ENCODE data around the gene TERT. TPM values are rescaled to one million over a fixed set of nuclear protein-coding genes. Genes with fewer than 3 reads are reported as not detected.
"Not testable (repeated sequence)": the region's sequence is repeated elsewhere in the genome, so short reads cannot be mapped to it uniquely, and the experiment has no call there.

The TERT gene
- polyA plus RNA-seq, 4 donors: 0.18 to 0.39 (median 0.23) TPM

- DNase-seq (ENCODE audit: low read depth in 4 of 4, low spot score in 3 of 4): no peak
These were observed 49.9 kb downstream of the TERT start for GRCh38 chr5:1244976-1245375.

- no peak for DNase-seq (ENCODE audit: low read depth in 4 of 4, low spot score in 3 of 4)
These were observed 50.6 kb downstream of the TERT start for GRCh38 chr5:1244255-1244654.

- no peak for DNase-seq (ENCODE audit: low read depth in 4 of 4, low spot score in 3 of 4)
These were observed 51.3 kb downstream of the TERT start for GRCh38 chr5:1243487-1244130.

- no peak for DNase-seq (ENCODE audit: low read depth in 4 of 4, low spot score in 3 of 4)
These were observed 52.0 kb downstream of the TERT start for GRCh38 chr5:1242733-1243486.

- no peak for DNase-seq (ENCODE audit: low read depth in 4 of 4, low spot score in 3 of 4)
These were observed 53.3 kb downstream of the TERT start for GRCh38 chr5:1241509-1242080.

- DNase-seq (ENCODE audit: low read depth in 4 of 4, low spot score in 3 of 4): no peak
These were observed 54.2 kb downstream of the TERT start for GRCh38 chr5:1240496-1241260.

GRCh38 chr5:1239505-1240251, 55.2 kb downstream of the TERT start:
- DNase-seq (ENCODE audit: low read depth in 4 of 4, low spot score in 3 of 4): no peak

GRCh38 chr5:1235838-1236237, 59.0 kb downstream of the TERT start:
- no peak for DNase-seq (ENCODE audit: low read depth in 4 of 4, low spot score in 3 of 4)

GRCh38 chr5:1235379-1235778, 59.5 kb downstream of the TERT start:
- DNase-seq (ENCODE audit: low read depth in 4 of 4, low spot score in 3 of 4): no peak

- no peak for DNase-seq (ENCODE audit: low read depth in 4 of 4, low spot score in 3 of 4)
These were observed 62.1 kb downstream of the TERT start for GRCh38 chr5:1232780-1233179.

- no peak for DNase-seq (ENCODE audit: low read depth in 4 of 4, low spot score in 3 of 4)
These were observed 63.4 kb downstream of the TERT start for GRCh38 chr5:1231354-1231905.

GRCh38 chr5:1230551-1230950, 64.3 kb downstream of the TERT start:
- no peak for DNase-seq (ENCODE audit: low read depth in 4 of 4, low spot score in 3 of 4)

- no peak for DNase-seq (ENCODE audit: low read depth in 4 of 4, low spot score in 3 of 4)
These were observed 65.0 kb downstream of the TERT start for GRCh38 chr5:1229822-1230221.

GRCh38 chr5:1229023-1229422, 65.8 kb downstream of the TERT start:
- DNase-seq (ENCODE audit: low read depth in 4 of 4, low spot score in 3 of 4): not testable (repeated sequence)

GRCh38 chr5:1228120-1228519, 66.7 kb downstream of the TERT start:
- DNase-seq (ENCODE audit: low read depth in 4 of 4, low spot score in 3 of 4): no peak

GRCh38 chr5:1227667-1228066, 67.2 kb downstream of the TERT start:
- DNase-seq (ENCODE audit: low read depth in 4 of 4, low spot score in 3 of 4): peak in 2 of 4 donors; percentile 33 to 48

- no peak for DNase-seq (ENCODE audit: low read depth in 4 of 4, low spot score in 3 of 4)
These were observed 67.9 kb downstream of the TERT start for GRCh38 chr5:1226839-1227581.

GRCh38 chr5:1226231-1226630, 68.6 kb downstream of the TERT start:
- no peak for DNase-seq (ENCODE audit: low read depth in 4 of 4, low spot score in 3 of 4)

- DNase-seq (ENCODE audit: low read depth in 4 of 4, low spot score in 3 of 4): no peak
These were observed 69.8 kb downstream of the TERT start, which contains the start of gene SLC6A18 for GRCh38 chr5:1225081-1225480. SLC6A18 (plus strand) TSS chr5:1225381; CDS start chr5:1225478, 97 bp downstream.

All from right renal pelvis (tissue), 4 donors.